NCI-H226 (cell line): ENCODE measurements around the gene PARD6A.

Experiments used
- DNase-seq: peaks from one replicate; pipeline ENCODE4 v3.0.0-alpha.2; 2015

The PARD6A gene

DNA sequence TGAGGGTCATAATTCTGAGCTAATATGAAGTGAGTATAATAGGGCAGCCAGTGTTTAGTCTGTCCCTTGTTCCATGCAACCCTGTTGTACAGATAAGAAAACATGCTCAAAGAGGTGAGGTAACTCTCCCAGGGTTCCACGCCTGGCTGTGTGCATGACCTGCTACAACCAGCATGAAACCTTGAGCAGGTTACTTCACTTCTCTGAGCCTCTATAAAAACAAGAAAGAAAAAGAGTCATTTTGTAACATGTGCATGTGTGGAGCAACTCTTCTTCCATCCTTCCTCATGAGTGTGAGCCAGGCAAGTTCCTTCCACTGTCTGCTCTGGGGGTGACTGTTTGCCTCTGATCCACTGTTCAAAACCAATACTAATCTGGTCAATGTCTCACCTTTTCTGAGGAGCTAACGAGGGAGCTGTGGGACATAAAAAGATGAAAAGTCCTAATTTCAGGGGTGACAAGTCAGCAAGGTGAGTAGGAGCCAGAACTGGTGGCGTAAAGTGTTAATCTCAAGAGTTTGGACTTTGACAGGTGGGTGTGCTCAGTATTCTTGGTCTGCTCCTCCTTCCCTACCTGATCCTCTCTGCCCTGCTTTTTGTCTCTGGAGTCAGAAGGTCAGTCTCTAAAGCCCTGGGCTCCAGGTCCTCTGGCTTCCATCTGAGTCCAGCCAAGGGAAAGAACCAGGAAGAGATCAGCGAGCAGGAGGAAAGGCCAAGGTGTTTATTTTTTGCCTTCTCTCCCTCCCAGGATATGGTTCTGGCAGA lies 36.8 kb downstream of the PARD6A start:
- no peak for DNase-seq

DNA sequence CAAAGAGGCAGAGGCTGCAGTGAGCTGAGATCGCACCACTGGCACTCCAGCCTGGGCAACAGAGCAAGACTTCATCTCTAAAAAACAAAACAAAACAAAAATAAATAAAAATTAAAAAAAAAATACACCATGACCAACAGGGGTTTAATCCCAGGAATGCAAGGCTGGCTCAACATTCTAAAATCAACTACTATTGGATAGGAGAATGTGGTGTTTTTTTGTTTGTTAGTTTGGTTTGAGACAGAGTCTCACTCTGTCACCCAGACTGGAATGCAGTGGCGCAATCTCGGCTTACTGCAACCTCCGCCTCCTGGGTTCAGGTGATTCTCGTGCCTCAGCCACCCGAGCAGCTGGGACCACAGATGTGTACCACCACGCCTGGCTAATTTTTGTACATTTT lies 38.5 kb downstream of the PARD6A start:
- DNase-seq: no peak

DNA sequence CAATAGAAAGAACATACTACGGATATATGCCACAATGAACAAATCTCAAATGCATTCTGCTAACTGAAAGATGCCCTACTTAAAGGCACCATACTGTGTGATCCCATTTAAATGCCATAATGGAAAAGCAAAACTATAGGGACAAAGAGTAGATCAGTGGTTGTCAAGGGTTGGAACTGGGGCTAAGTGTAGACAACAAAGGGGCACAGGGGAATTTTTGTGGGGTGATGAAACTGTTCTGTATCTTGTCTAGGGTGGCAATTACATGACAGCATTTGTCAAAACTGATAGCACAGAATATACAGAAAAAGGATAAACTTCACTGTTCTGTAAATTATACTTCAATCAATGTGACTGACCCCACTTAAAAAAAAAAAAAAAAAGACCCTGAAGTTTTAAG lies 40.7 kb downstream of the PARD6A start:
- DNase-seq: no peak

DNA sequence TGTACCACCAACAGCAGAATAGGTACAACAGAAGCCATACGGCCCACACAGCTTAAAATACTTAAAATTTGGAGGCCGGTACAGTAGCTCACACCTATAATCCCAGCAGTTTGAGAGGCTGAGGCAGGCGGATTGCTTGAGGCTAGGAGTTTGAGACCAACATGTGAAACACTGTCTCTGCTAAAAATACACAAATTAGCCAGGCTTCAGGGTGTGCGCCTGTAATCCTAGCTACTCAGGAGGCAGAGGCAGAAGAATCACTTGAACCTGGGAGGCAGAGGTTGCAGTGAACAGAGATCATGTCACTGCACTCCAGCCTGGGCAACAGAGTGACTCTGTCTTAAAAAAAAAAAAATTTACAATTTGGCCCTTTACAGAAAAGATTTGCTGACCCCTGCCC lies 41.4 kb downstream of the PARD6A start:
- DNase-seq: no peak

DNA sequence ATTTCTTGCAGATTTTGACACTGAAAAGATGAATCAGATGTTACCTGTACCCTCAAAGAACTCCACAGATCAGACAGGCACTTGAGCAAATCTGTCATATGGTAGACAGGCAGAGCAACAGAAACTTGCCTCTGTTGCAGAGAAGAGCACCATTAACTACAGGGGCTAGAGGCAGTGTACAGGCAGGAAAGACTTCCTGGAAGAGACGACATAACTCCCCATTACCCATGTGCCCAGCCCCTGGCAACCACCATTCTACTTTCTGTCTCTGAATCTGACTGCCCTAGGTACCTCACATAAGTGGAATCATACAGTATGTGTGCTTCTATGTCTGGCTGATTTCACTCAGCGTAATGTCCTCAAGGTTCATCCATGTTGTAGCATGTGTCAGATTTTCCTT lies 42.9 kb downstream of the PARD6A start:
- no peak for DNase-seq

DNA sequence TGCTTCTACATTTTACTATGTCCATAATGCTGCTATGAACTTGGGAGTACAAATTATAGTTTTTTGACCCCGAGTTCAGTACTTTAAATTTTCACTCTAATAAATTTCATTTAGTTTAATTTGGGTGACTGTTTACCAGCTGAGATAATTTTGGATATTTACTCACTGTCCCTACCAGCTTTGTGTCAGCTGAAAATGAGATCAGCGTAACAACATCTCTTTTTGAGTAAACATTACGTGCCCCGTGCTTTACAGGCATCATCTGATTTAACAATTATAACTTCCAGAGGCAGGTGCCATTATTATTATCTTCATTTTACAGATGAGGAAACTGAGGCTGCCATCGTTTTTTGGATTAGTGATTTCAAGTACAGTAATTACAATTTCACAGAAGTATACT lies 43.4 kb downstream of the PARD6A start:
- no peak for DNase-seq

DNA sequence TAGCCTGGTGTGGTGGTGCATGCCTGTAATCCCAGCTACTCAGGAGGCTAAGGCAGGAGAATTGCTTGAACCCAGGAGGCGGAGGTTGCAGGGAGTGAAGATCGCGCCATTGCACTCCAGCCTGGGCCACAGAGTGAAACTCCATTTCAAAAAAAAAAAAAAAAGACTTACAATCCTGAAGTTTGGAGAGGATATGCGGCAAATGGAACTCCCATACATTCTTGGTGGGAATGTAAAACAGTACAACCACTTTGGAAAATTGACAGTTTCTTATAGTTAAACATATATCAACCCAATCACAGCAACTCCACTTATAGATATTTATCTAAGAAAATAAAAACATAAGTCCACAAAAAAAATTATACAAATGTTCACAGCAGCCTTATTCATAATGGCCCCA lies 46.5 kb downstream of the PARD6A start:
- DNase-seq: no peak

DNA sequence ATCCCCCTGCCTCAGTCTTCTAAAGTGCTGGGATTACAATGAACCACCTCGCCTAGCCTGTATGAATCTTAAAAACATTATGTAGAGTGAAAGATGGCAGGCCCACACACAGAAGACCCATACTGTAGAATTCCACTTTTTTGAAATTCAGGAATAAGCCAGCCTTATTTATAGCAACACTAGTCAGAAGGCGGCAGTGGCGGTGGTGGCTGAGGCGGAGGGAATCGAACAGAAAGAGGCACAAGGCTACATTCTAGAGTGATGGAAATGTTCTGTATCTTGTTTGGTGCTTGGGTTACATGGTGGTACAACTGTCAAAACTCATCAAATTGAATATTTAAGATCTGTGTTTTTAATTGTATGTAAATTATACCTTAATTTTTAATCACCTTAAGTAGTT lies 47.0 kb downstream of the PARD6A start:
- DNase-seq: no peak

DNA sequence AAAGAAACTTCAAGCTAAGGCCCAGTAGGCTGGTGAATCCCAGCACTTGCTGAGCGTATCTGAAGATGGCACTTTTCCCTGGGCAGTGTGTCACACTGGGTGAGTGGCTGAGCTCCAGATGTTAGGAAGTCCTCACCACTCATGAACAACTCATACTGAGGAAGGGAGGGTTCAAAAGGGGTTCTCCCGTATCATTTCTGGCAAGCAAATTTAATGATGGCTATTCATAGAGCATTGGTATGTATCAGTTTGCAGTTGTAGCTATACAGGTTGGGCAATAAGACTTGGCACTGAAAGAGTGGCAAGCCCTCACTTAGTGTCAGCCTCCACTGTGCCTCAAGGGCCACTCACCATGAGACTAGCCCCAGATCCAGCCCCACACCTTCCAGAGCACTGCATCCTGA lies 47.6 kb downstream of the PARD6A start:
- DNase-seq: no peak

DNA sequence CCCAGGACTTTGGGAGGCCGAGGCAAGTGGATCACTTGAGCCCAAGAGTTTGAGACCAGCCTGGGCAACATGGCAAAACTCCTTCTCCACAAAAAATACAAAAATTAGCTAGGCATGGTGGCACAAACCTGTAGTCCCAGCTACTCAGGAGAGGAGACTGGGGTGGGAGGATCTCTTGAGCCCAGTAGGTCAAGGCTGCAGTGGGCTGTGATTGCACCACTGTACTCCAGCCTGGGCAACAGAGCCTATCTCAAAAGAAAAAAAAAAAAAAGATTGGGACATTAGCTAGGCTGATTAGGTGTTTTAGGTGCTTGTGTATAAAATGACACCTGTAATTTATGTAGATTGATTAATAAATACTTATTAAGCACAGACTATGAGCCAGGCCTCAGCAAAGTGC lies 48.3 kb downstream of the PARD6A start:
- no peak for DNase-seq

DNA sequence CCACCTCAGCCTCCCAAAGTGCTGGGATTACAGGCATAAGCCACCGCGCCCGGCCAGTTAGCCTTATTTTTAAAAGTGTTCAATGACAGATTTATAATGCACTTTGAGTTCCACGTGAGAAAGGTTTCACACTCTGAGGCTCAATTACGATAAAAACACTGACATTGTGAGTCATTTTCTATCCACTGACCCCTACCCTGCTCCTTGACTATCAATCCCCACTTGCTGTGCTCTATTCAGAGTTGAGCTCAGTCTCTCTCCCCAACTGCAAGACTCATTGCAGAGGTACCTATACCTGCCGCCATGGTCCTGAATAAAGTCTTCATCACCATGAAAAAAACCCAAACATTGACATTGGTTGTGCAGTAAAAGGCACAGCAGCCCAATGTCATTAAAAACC lies 49.8 kb downstream of the PARD6A start:
- DNase-seq: no peak
